Stomach smooth muscle (tissue), 2 donors: ENCODE measurements around the gene MED6.

Experiments
- H3K27ac ChIP-seq: one replicate; pipeline ENCODE4 v1.7.0; 2013; ENCODE audit warnings: mild to moderate bottlenecking, low read length, inconsistent platforms
- H3K27me3 ChIP-seq, 2 donors: one replicate each; pipeline ENCODE4 v1.7.0; 2013; ENCODE audit warnings: low read length in 2 of 2; ENCODE audit not compliant: insufficient read depth in 2 of 2, control insufficient read depth in 1 of 2
- H3K36me3 ChIP-seq, 2 donors: one replicate each; pipeline ENCODE4 v1.7.0; 2013; ENCODE audit warnings: low read length in 2 of 2; ENCODE audit not compliant: control insufficient read depth in 2 of 2, insufficient read depth in 2 of 2
- H3K4me1 ChIP-seq: one replicate; pipeline ENCODE4 v1.7.0; 2013; ENCODE audit warnings: low read length; ENCODE audit not compliant: control insufficient read depth, insufficient read depth
- H3K4me3 ChIP-seq, 2 donors: one replicate each; pipeline ENCODE4 v1.7.0; 2013; ENCODE audit warnings: low read length in 2 of 2
- H3K9ac ChIP-seq, 2 donors: one replicate each; pipeline ENCODE4 v1.7.0; 2013; ENCODE audit warnings: low read length in 2 of 2, mild to moderate bottlenecking in 1 of 2
- H3K9me3 ChIP-seq, 2 donors: one replicate each; pipeline ENCODE4 v1.7.0; 2013; ENCODE audit warnings: low read length in 2 of 2; ENCODE audit not compliant: control insufficient read depth in 2 of 2
- donor health status: healthy.
- donor health status: Pancreatic carcinoma.

MED6 gene

GRCh38 chr14:70638416-70638815 lies 38.0 kb upstream of the MED6 start:
- H3K36me3 ChIP-seq: no peaks in the 10 kb centered on the region
- no peak overlapping the region for H3K27ac ChIP-seq
- H3K9ac ChIP-seq: no peak overlapping the region
- no peak overlapping the region for H3K4me3 ChIP-seq
- H3K9me3 ChIP-seq: no peaks in the 10 kb centered on the region
- H3K27me3 ChIP-seq: peaks cover 18 to 31% of the 10 kb centered on the region in 2 donors
- peaks cover 14% of the 10 kb centered on the region for H3K4me1 ChIP-seq

DNA sequence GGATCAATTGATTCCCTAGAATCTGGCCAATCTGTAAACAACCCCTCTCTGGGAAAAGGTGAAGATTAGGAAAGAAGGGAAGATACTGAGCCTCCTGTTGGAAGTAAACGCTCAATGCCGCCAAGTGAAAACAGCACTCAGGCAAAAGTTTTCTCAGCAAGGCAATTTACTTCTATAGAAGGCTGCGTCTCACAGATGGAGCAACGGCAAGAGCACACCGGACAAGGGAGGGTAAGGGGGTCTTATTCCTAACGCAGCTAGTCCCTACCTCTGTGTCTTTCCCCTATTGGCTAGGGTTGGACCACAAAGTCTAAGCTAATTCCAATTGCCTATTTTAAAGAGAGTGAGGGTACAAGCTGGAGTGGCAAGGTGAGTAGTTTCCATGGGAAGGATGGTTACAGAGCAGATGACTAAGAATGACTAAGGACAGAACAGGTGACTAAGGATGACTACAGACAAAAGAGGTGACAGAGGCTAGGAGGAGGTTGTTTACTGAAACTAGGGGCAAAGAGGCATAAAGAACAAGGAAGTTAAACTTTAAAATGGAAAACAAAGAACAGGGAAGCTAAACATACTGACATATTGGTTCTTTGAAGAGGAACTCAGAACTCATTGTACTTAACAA lies 35.6 kb upstream of the MED6 start:
- Histone ChIP-seq H3K9ac (no peak overlapping the region), H3K27me3 (peaks cover 10 to 17% of the 10 kb centered on the region in 2 donors), H3K4me1 (peaks cover 4% of the 10 kb centered on the region), H3K4me3 (no peak overlapping the region), H3K36me3 (no peaks in the 10 kb centered on the region), H3K9me3 (no peaks in the 10 kb centered on the region), H3K27ac (no peak overlapping the region)

GRCh38 chr14:70631948-70632347 lies 31.5 kb upstream of the MED6 start:
- H3K27me3 ChIP-seq: peaks cover 0 to 2% of the 10 kb centered on the region in 2 donors

DNA sequence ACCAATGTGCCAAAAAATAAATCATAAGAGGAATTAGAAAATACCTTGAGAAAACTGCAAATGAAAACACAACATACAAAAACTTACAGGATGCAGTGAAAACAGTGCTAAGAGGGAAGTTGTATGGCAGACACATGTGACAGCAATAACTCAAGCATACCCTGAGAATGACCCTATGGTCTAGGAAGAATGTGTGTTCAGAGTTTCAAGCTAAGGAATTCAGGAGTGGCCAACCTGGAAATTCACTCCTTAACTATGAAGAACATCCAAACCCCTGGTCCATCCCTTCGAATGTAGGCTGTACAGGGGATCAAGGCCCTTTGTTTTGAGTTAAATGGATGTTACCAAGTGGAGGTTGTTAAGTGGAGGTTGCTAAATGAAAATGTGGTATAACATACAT lies 24.5 kb upstream of the MED6 start:
- Histone ChIP-seq H3K4me3 (no peak overlapping the region), H3K9ac (no peak overlapping the region), H3K36me3 (no peaks in the 10 kb centered on the region), H3K4me1 (no peaks in the 10 kb centered on the region), H3K9me3 (no peaks in the 10 kb centered on the region), H3K27ac (no peak overlapping the region), H3K27me3 (no peaks in the 10 kb centered on the region)

More at GRCh38 chr14:70631948-70632347, 31.5 kb upstream of the MED6 start:
- no peaks in the 10 kb centered on the region for H3K9me3 ChIP-seq
- no peak overlapping the region for H3K9ac ChIP-seq
- no peak overlapping the region for H3K27ac ChIP-seq
- no peaks in the 10 kb centered on the region for H3K4me1 ChIP-seq
- H3K36me3 ChIP-seq: no peaks in the 10 kb centered on the region
- H3K4me3 ChIP-seq: no peak overlapping the region

GRCh38 chr14:70622111-70622712 lies 21.8 kb upstream of the MED6 start:
- no peaks in the 10 kb centered on the region for H3K9me3 ChIP-seq
- H3K4me1 ChIP-seq: no peaks in the 10 kb centered on the region
- no peak overlapping the region for H3K9ac ChIP-seq
- H3K36me3 ChIP-seq: no peaks in the 10 kb centered on the region
- H3K4me3 ChIP-seq: no peak overlapping the region
- H3K27me3 ChIP-seq: no peaks in the 10 kb centered on the region
- H3K27ac ChIP-seq: no peak overlapping the region

GRCh38 chr14:70619708-70620107 lies 19.3 kb upstream of the MED6 start:
- Histone ChIP-seq H3K27ac (no peak overlapping the region), H3K9me3 (no peaks in the 10 kb centered on the region), H3K36me3 (no peaks in the 10 kb centered on the region), H3K4me1 (no peaks in the 10 kb centered on the region), H3K27me3 (no peaks in the 10 kb centered on the region), H3K4me3 (no peak overlapping the region), H3K9ac (no peak overlapping the region)

- Histone ChIP-seq H3K9me3 (no peaks in the 10 kb centered on the region), H3K27ac (no peak overlapping the region), H3K9ac (no peak overlapping the region), H3K4me3 (no peak overlapping the region), H3K27me3 (no peaks in the 10 kb centered on the region), H3K4me1 (no peaks in the 10 kb centered on the region), H3K36me3 (no peaks in the 10 kb centered on the region)
Measured at GRCh38 chr14:70618314-70618713, 17.9 kb upstream of the MED6 start.

DNA sequence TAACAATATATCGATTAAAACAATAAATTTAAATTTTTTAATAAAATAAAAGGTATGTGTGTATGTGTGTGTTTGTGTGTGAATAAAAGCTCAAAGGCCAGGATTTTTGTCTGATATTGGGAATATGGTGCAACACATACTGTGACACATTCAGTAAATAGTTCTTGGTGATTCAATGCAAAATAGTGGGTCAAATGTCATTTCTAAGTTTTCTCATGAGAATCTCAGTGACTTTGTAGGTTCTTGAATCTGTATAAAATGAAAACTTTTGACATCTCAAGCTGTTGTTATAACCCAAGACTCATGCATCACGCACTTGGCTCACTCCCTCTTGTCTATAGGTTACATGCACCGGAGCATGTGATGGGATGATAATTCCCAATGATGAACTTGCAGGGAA lies 16.2 kb upstream of the MED6 start:
- Histone ChIP-seq H3K4me1 (no peaks in the 10 kb centered on the region), H3K27me3 (no peaks in the 10 kb centered on the region), H3K4me3 (no peak overlapping the region), H3K27ac (no peak overlapping the region), H3K9me3 (no peaks in the 10 kb centered on the region), H3K9ac (no peak overlapping the region), H3K36me3 (no peaks in the 10 kb centered on the region)

DNA sequence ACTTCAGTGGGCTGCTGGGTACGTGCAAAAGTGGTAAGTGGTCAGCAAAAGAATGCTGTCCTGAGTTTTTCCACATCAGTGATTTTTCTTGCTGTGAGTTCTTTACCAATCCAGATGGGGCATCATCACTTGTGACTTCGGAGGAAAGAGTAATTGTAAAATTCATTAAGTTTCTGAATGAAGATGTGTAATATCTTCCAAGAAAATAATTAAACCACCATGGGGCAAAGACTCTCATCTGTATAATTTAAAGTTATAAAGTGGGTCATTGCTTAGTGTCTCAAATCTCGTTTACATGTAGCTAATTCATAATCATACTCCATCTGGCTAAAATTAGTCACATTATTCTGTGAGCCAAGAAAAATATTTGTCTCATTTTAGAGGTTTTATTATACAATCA lies 10.8 kb upstream of the MED6 start:
- Histone ChIP-seq H3K27ac (no peak overlapping the region), H3K9ac (no peak overlapping the region), H3K9me3 (no peaks in the 10 kb centered on the region), H3K4me3 (no peak overlapping the region), H3K36me3 (no peaks in the 10 kb centered on the region), H3K4me1 (no peaks in the 10 kb centered on the region), H3K27me3 (peaks cover 2 to 4% of the 10 kb centered on the region in 2 donors)

DNA sequence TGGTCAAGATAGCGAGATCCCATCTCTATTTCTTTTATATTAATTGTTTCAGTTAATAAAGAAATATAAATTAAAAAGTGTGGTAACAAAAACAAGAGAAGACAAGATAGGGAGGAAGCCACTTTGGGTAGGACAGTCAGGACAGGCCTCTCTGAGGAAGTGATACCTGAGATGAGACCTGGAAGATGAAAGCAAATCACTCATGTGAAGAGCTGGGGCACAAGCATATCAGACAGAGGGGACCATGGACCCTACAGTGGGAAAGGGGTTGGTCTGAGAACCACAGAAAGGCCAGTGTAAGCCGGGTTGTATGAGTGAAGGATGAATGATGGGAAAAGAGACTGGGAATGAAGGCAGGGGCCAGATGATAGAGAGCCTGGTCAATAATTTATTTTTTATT lies 1.8 kb upstream of the MED6 start:
- Histone ChIP-seq H3K27ac (no peak overlapping the region), H3K36me3 (no peaks in the 10 kb centered on the region), H3K9ac (no peak overlapping the region), H3K4me1 (peaks cover 5% of the 10 kb centered on the region), H3K9me3 (no peaks in the 10 kb centered on the region), H3K27me3 (peaks cover 0 to 2% of the 10 kb centered on the region in 2 donors), H3K4me3 (no peak overlapping the region)

GRCh38 chr14:70601162-70601561 lies 707 bp upstream of the MED6 start:
- no peak overlapping the region for H3K27ac ChIP-seq
- H3K9ac ChIP-seq: peak overlapping the region in 1 of 2 donors; percentile 64

More at GRCh38 chr14:70601162-70601561, 707 bp upstream of the MED6 start:
- H3K27me3 ChIP-seq: peaks cover 0 to 2% of the 10 kb centered on the region in 2 donors
- no peaks in the 10 kb centered on the region for H3K9me3 ChIP-seq
- H3K4me3 ChIP-seq: peak overlapping the region; percentile 70 to 84
- peaks cover 5% of the 10 kb centered on the region for H3K4me1 ChIP-seq
- H3K36me3 ChIP-seq: peaks cover 0 to 1% of the 10 kb centered on the region in 2 donors
